Measurements from ENCODE around the gene RNMT. TPM values are rescaled to one million over a fixed set of nuclear protein-coding genes. Genes with fewer than 3 reads are reported as not detected.

Gene RNMT
- total RNA-seq, 4 donors from 2014 or later: 10.9 to 15.2 (median 13.0) TPM

DNA sequence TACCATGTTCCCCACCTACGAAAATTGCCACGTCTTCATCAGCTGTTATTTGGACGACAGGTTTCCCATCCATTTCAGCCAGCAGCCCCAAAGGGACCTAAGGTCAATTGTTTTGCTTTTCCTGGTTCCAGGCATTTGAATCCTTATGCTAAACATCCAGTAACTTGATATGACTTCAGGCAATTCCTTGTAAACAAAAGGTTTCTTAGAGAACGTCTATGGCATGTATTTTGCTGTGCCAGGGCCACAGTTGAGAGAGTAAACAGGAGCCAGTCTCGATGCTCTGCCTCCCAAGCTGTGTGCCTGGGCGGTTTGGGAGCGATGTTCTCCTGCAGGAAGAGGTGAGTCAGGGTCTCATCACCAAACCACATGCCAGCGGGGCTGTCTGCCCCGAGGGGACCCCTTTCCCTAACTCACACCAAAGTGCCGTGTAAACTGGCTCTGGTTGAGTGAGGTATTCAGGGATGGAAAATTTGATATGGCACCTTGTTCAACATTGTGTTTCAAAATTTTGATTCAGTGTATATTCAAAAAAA is 84.5 kb downstream of the RNMT start:
- no peaks in the 10 kb centered on the region for H3K36me3 ChIP-seq
- intact Hi-C loops (cut with DNase I; ENCODE audit: low total_unique reads) (no loop called here), in situ Hi-C loops (cut with MboI; ENCODE audit: low pct_ligation_motif_present in 1 of 4, low pct_unique_long_range_greater_than_20kb in 1 of 4, low sequenced_read_pairs in 3 of 4) (no loop called here)
- H3K9me3 ChIP-seq: no peaks in the 10 kb centered on the region
- no peak for TF ChIP-seq EP300 (IDR thresholded peaks at IDR 0.05; ENCODE audit: low read depth)
- no peak for TF ChIP-seq POLR2A (IDR thresholded peaks at IDR 0.05)
- TF ChIP-seq, protein P1, sequence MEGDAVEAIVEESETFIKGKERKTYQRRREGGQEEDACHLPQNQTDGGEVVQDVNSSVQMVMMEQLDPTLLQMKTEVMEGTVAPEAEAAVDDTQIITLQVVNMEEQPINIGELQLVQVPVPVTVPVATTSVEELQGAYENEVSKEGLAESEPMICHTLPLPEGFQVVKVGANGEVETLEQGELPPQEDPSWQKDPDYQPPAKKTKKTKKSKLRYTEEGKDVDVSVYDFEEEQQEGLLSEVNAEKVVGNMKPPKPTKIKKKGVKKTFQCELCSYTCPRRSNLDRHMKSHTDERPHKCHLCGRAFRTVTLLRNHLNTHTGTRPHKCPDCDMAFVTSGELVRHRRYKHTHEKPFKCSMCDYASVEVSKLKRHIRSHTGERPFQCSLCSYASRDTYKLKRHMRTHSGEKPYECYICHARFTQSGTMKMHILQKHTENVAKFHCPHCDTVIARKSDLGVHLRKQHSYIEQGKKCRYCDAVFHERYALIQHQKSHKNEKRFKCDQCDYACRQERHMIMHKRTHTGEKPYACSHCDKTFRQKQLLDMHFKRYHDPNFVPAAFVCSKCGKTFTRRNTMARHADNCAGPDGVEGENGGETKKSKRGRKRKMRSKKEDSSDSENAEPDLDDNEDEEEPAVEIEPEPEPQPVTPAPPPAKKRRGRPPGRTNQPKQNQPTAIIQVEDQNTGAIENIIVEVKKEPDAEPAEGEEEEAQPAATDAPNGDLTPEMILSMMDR (IDR thresholded peaks at IDR 0.05): no peak
- no peak for TF ChIP-seq POLR2AphosphoS5 (IDR thresholded peaks at IDR 0.05)
- H3K4me1 ChIP-seq: peaks cover 0 to 25% (median 8%) of the 10 kb centered on the region in 4 donors
- H3K4me3 ChIP-seq: no peak overlapping the region
- no peak overlapping the region for H3K27ac ChIP-seq
- no peaks in the 10 kb centered on the region for H3K27me3 ChIP-seq
- 48 to 53% methylated on average over 5 to 10 of the region's 10 CpGs for WGBS, 2 donors (ENCODE audit: low coverage in 1 of 2)
- no peak for DNase-seq

DNA sequence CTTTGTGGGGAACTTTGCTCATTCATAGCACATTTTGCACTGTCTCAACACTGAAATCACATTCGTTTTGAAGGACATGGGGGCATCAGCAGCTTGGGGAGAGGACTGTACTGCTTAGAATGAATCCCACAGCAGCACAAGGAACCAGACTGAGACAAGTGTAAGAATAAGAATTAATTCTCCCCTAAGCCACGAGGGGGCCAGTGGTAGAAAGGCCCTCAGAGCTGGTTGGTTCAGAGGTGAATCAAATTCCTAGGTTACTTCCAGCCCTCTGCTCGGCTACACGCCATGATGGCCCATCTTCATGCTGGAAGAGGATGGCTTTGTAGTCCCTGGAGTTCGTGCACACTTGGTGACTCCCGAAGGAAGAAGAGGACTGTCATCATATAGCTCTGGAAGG is 85.5 kb downstream of the RNMT start:
- no peak for DNase-seq
- WGBS, 2 donors (ENCODE audit: low coverage in 1 of 2): 48 to 67% methylated on average over 2 to 6 of the region's 6 CpGs
- Histone ChIP-seq H3K4me3 (no peak overlapping the region), H3K27ac (no peak overlapping the region), H3K4me1 (peaks cover 0 to 25% (median 8%) of the 10 kb centered on the region in 4 donors), H3K27me3 (no peaks in the 10 kb centered on the region), H3K36me3 (no peaks in the 10 kb centered on the region), H3K9me3 (no peaks in the 10 kb centered on the region)
- intact Hi-C loops (cut with DNase I; ENCODE audit: low total_unique reads) (no loop called here), in situ Hi-C loops (cut with MboI; ENCODE audit: low pct_ligation_motif_present in 1 of 4, low pct_unique_long_range_greater_than_20kb in 1 of 4, low sequenced_read_pairs in 3 of 4) (no loop called here)
- no peak for TF ChIP-seq POLR2AphosphoS5 (IDR thresholded peaks at IDR 0.05)
- TF ChIP-seq, protein P1 (IDR thresholded peaks at IDR 0.05): peak in 1 of 5 experiments; percentile 2

DNA sequence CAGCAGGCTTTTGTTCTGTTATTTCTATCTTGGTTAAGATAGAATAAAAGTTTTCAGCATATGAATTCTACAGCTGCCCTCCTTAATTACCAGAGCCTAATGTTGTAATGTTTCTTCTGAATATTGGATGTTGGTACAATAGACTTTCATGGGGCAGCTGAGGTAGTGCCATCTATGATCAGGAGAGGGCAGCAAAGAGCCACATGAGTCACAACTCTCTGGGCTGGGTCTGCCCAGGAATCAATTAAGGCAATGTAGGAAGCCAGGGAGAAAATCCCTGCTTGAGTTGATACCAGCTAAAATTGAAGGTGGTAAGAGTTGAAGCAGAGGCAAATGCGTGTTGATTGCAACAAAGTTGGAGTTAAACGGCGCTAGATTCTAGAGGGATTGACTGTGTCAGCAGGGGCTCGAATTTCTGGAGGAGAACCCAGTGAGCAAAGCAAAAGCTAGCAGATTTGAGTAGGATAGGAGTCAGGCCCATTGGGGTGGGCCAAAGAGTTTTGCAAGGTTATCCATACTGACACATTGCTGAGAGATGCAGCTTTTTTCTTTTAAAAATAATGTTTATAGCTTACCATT is 86.9 kb downstream of the RNMT start:
- peak; percentile 70 for DNase-seq
- H3K27me3 ChIP-seq: no peaks in the 10 kb centered on the region
- intact Hi-C loops (cut with DNase I; ENCODE audit: low total_unique reads): no loop called here
- H3K36me3 ChIP-seq: no peaks in the 10 kb centered on the region
- WGBS, 2 donors (ENCODE audit: low coverage in 1 of 2): 8 to 37% methylated on average over 2 to 4 of the region's 4 CpGs
- no peak overlapping the region for H3K4me3 ChIP-seq
- H3K4me1 ChIP-seq: peaks cover 0 to 20% (median 6%) of the 10 kb centered on the region in 4 donors
- in situ Hi-C loops (cut with MboI; ENCODE audit: low pct_ligation_motif_present in 1 of 4, low pct_unique_long_range_greater_than_20kb in 1 of 4, low sequenced_read_pairs in 3 of 4): no loop called here
- no peak overlapping the region for H3K27ac ChIP-seq
- H3K9me3 ChIP-seq: no peaks in the 10 kb centered on the region
- TF ChIP-seq EP300 (IDR thresholded peaks at IDR 0.05; ENCODE audit: low read depth): no peak
- TF ChIP-seq, protein P1 (IDR thresholded peaks at IDR 0.05): peak; percentile 65 to 90 (median 79)

Small RNA genes within 50 kb of the gene (small RNA-seq; reads per million reads assigned to genes)
- gene AP001525.1 (0 reads per million in 4 donors), gene RN7SL362P (0 reads per million in 4 donors)

Other genes starting within 250 kb of the RNMT start
- 10 to 100 TPM in 2 of 4 donors, 1 to 10 TPM in 1, under 1 TPM in 1; 0.80 to 12.2 (median 10.2) TPM for gene FAM210A, start 115 bp upstream of the RNMT start, total RNA-seq
- gene MC5R, start 97.5 kb downstream of the RNMT start, total RNA-seq: not detected
- not detected for gene MC2R, start 188.9 kb downstream of the RNMT start, total RNA-seq

All from transverse colon (tissue), 4 donors.